Testis (tissue), 3 donors: ENCODE results near the gene ATG10. TPM values are rescaled to one million over a fixed set of nuclear protein-coding genes. Genes with fewer than 3 reads are reported as not detected.

Source experiments
- DNase-seq: peaks from one replicate; pipeline ENCODE4 v3.0.0-alpha.2; 2019
- H3K27ac ChIP-seq, 2 donors: fragments of 200-600 bp; sonication (generic); one replicate each; pipeline ENCODE4 v1.5.1; 2019
- H3K27me3 ChIP-seq: fragments of 200-600 bp; sonication (generic); one replicate; pipeline ENCODE4 v1.5.1; 2019
- H3K36me3 ChIP-seq: fragments of 200-600 bp; sonication (generic); one replicate; pipeline ENCODE4 v1.5.1; 2017; ENCODE audit warnings: low read depth; ENCODE audit errors: missing control alignments
- H3K4me1 ChIP-seq: fragments of 200-600 bp; sonication (generic); one replicate; pipeline ENCODE4 v1.5.1; 2019
- H3K4me3 ChIP-seq, 2 donors: fragments of 200-600 bp; sonication (generic); one replicate each; pipeline ENCODE4 v1.5.1; 2017 to 2019
- H3K9me3 ChIP-seq: fragments of 200-600 bp; sonication (generic); one replicate; pipeline ENCODE4 v1.5.1; 2017
- CTCF ChIP-seq, 3 experiments: fragments of 450-650 bp in 2 of 3; fragments of 200-600 bp in 1 of 3; sonication (generic) in 1 of 3; IDR thresholded peaks; one replicate each; pipeline ENCODE4 v1.5.1; 2016 to 2019; ENCODE audit warnings: antibody characterized with exemption in 3 of 3, mild to moderate bottlenecking in 2 of 3, moderate library complexity in 1 of 3
- POLR2A ChIP-seq: fragments of 450-650 bp; IDR thresholded peaks from one replicate; pipeline ENCODE4 v1.6.1; 2017; ENCODE audit warnings: antibody characterized with exemption, mild to moderate bottlenecking, moderate library complexity
- WGBS, 2 donors: methylation state at CpG; one replicate each; pipeline ENCODE4 v1.1.5; 2018; 5-methylcytosine and 5-hydroxymethylcytosine counted together
- intact Hi-C: fragments of 100-400 bp; cut with DNase I; formaldehyde crosslinking; loops from one replicate; pipeline ENCODE4 v1.15.1; 2023; ENCODE audit warnings: low total_unique reads
- polyA plus RNA-seq: library from polyadenylated mRNA; stranded (reverse); fragments of 350-450 nt; fragmentation: Illumina TruSeq; extraction: RNeasy Lipid Tissue Mini Kit (QIAGEN cat#74804); gene quantifications from one replicate; pipeline ENCODE4 v1.2.3, GENCODE V29; 2014; ENCODE audit warnings: low read depth, low replicate concordance; ENCODE audit not compliant: insufficient read depth
- total RNA-seq, 2 donors: library from RNA; depleted of rRNA; stranded (reverse); fragments of >200 nt; gene quantifications; one replicate each; pipeline ENCODE4 v1.2.3, GENCODE V29; 2016

ATG10 gene
- total and polyA plus RNA-seq, 3 donors from 2014 or later, result 10.0 to 15.1 (median 14.4) TPM

GRCh38 chr5:82162573-82162972 lies 190.8 kb downstream of the ATG10 start:
- Histone ChIP-seq H3K9me3 (no peaks in the 10 kb centered on the region), H3K36me3 (no peaks in the 10 kb centered on the region), H3K27ac (no peak overlapping the region), H3K4me3 (no peak overlapping the region), H3K4me1 (peaks cover 6% of the 10 kb centered on the region), H3K27me3 (no peaks in the 10 kb centered on the region)
- intact Hi-C loops, result loop anchor here (10.0 kb wide), 1 partner anchor 738 kb away; no protein-coding TSS in a partner anchor
- WGBS, 2 donors, result 86 to 90% methylated on average over 4 of the region's 4 CpGs
- TF ChIP-seq CTCF (IDR thresholded peaks at IDR 0.05) (no peak), POLR2A (no peak)
- no peak for DNase-seq

DNA sequence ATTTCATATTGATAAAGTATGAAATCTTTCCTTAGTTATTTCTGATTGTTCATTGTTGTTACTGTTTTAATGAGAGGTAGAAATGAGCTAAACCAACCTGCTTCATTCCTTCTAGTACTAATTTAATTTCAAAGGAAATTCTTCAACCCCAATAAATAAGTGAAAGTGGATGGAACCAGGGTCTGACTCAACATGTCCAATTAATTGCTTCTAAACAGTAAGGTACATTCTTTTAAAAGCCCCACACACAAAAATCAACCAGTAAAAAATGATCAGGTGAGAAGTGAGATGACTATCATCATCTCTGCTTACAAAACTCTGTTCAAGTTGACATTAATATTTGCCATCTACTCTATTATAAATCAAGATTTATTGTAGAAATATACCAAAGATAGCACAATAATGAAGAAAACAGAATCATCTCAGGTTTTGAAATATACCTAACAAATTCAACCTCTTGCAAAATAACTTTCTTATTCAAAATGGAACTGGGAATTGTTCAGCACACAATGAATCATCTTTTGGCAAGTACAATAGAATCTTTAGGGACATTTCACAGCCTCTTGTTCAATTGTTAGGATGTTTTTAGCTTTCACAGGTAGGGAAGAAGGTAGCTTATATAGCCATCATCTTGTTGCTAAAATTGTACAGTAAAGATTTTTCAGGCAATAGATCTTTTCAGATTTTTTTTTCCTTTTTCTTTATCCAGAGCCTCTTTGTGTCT lies 191.8 kb downstream of the ATG10 start:
- intact Hi-C loops, result loop anchor here (10.0 kb wide), 1 partner anchor 739 kb away; no protein-coding TSS in a partner anchor
- no peak for DNase-seq
- Histone ChIP-seq H3K36me3 (no peaks in the 10 kb centered on the region), H3K4me1 (peaks cover 6% of the 10 kb centered on the region), H3K4me3 (no peak overlapping the region), H3K27ac (no peak overlapping the region), H3K9me3 (no peaks in the 10 kb centered on the region), H3K27me3 (no peaks in the 10 kb centered on the region)
- no peak for TF ChIP-seq CTCF (IDR thresholded peaks at IDR 0.05)
- TF ChIP-seq POLR2A, result no peak

DNA sequence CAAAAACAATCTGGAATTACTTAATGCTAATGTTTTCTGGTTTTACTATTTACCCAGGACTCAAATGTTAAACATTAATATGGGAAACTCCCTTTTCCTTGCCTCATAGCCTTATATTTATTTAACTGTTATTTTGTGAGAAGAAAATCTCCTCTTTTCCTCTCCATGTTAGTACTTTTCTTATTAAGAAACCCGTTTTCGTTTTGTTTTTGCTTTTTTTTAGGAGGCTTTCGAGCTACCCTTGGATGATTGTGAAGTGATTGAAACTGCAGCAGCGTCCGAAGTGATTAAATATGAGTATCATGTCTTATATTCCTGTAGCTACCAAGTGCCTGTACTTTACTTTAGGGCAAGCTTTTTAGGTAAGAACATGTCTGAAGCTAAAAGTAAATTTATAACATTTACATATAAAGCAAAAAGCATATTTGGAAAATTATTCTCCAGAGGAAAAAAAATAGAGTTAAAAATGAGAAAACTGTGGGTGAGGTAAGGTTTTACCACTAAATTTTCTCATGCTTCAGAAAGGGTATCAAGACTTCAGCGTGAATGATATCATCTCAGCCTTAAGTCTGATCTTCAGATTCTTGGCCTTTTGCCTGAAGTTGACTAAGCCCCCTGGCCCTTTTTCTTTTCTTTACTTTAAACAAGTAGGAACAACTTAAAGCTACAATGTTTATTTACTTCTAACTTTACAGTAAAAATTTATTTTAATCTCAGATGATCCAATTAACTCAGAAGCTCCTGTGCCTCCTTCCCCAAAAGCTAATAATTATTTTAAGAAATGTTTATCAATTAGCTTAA lies 192.6 kb downstream of the ATG10 start:
- no peak for TF ChIP-seq POLR2A
- no peak for TF ChIP-seq CTCF (IDR thresholded peaks at IDR 0.05)
- 69 to 79% methylated on average over 6 of the region's 6 CpGs for WGBS, 2 donors

DNA sequence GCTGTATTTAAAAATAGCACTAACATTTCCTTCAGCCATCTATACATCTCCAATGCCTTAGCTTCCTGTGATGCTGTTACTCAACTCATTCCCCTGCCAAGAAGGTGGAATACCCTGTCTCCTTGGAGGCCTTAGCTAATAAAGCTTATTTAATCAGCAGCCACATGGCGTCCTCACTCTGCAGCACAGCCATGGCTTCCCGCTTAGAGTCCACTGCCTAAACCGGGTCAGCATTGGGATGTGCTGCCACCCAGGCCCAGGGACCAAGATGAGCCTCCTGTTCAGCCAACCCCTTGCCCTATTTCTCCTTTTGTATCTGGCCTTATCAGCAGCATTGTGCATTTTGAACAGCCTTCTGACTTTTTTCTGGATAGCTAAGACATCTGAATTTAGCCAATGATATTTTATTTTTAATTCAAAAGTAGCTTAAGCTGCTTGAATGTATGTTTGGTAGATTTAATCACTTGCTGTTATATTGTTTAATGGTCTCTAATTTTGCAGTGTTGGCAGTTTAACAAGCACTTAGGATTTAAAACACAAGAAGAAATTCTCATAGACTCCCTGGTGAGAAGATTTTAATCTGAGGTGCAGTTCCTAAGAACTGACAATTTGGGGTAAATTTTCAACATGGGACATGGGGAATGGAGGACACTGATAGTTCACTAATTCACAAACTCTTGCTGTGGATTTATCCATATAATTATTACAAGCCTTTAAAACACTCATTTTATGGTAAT lies 193.3 kb downstream of the ATG10 start:
- H3K4me1 ChIP-seq, result peaks cover 6% of the 10 kb centered on the region
- peak; percentile 26 for DNase-seq
- 72 to 74% methylated on average over 3 of the region's 3 CpGs for WGBS, 2 donors
- H3K36me3 ChIP-seq, result no peaks in the 10 kb centered on the region
- TF ChIP-seq CTCF (IDR thresholded peaks at IDR 0.05) (no peak), POLR2A (no peak)
- peak overlapping the region in 1 of 2 donors; percentile 1 for H3K27ac ChIP-seq
- H3K4me3 ChIP-seq, result no peak overlapping the region
- intact Hi-C loops, result loop anchor here (10.0 kb wide), 1 partner anchor 740 kb away; no protein-coding TSS in a partner anchor
- H3K9me3 ChIP-seq, result no peaks in the 10 kb centered on the region
- no peaks in the 10 kb centered on the region for H3K27me3 ChIP-seq

More for the DNA sequence above, 192.6 kb downstream of the ATG10 start:
- Histone ChIP-seq H3K27me3 (no peaks in the 10 kb centered on the region), H3K27ac (no peak overlapping the region), H3K36me3 (no peaks in the 10 kb centered on the region), H3K4me1 (peaks cover 6% of the 10 kb centered on the region), H3K9me3 (no peaks in the 10 kb centered on the region), H3K4me3 (no peak overlapping the region)
- intact Hi-C loops, result loop anchor here (10.0 kb wide), 1 partner anchor 740 kb away; no protein-coding TSS in a partner anchor
- DNase-seq, result no peak
